K562 (cell line): ENCODE results near the gene ROPN1L. TPM values are rescaled to one million over a fixed set of nuclear protein-coding genes. Genes with fewer than 3 reads are reported as not detected.

Experiments used
- AFF1 ChIP-seq, 2 experiments: fragments of 450-650 bp; IDR thresholded peaks; 2 replicates each; pipeline ENCODE4 v1.6.1; 2018; ENCODE audit warnings: mild to moderate bottlenecking in 2 of 2, low read depth in 1 of 2; ENCODE audit not compliant: partially characterized antibody in 2 of 2
- CTBP1 ChIP-seq: fragments of 450-650 bp; IDR thresholded peaks from 2 replicates; pipeline ENCODE4 v1.6.1; 2016; ENCODE audit warnings: borderline replicate concordance
- RFX1 ChIP-seq: fragments of 450-650 bp; IDR thresholded peaks from 2 replicates; pipeline ENCODE4 v1.6.1; 2016; ENCODE audit warnings: mild to moderate bottlenecking, moderate library complexity
- TRIM28 ChIP-seq: fragments of 450-650 bp; IDR thresholded peaks from 2 replicates; pipeline ENCODE4 v1.6.1; 2017
- ZC3H8 ChIP-seq: fragments of 450-650 bp; IDR thresholded peaks from 2 replicates; pipeline ENCODE4 v1.6.1; 2017
- ZNF431 ChIP-seq: sonication (generic); formaldehyde crosslinking; IDR thresholded peaks from 2 replicates; pipeline ENCODE4 v1.8.0; 2022; ENCODE audit warnings: mild to moderate bottlenecking, missing genetic modification reagents
- ZNF518B ChIP-seq: fragments of 250-450 bp; sonication (Bioruptor Pico); IDR thresholded peaks from 2 replicates; pipeline ENCODE4 v1.5.0; 2021; ENCODE audit warnings: mild to moderate bottlenecking, moderate library complexity
- polyA plus RNA-seq, 8 experiments: library from polyadenylated mRNA; depleted of rRNA in 4 of 8; stranded (reverse) in 5 of 8; unstranded in 3 of 8; fragments of >200 nt; fragmentation: Nextera tagmentation in 2 of 8; fragmentation: Illumina TruSeq in 1 of 8; extraction: Ambion mirVana in 2 of 8; extraction: Trizol in 1 of 8; gene quantifications; 2 replicates each; pipeline versions ENCODE4 v1.2.1 to v1.2.3, GENCODE V29; 2011 to 2014; ENCODE audit warnings: inconsistent platforms in 1 of 8, missing spikeins in 1 of 8
- total RNA-seq, 7 experiments: library from RNA; depleted of rRNA in 6 of 7; stranded (reverse); fragments of >200 nt in 6 of 7; fragmentation: Illumina TruSeq in 2 of 7; extraction: Trizol in 2 of 7; gene quantifications; 2 replicates each; pipeline versions ENCODE4 v1.2.1 to v1.2.3, GENCODE V29; 2011 to 2021; ENCODE audit warnings: low replicate concordance in 1 of 7
- TF ChIP-seq, protein P1 (sequence below), 2 experiments: fragments of 450-650 bp; formaldehyde crosslinking in 1 of 2; IDR thresholded peaks; 2 replicates each; pipeline versions ENCODE4 v1.4.0 to v1.6.1; 2014 to 2020; ENCODE audit warnings: mild to moderate bottlenecking in 2 of 2, borderline replicate concordance in 1 of 2, low read depth in 1 of 2
- TF ChIP-seq, protein P2 (sequence below), 2 experiments: IDR thresholded peaks; 2 replicates each; pipeline ENCODE4 v1.6.1; 2012; ENCODE audit warnings: improper control_type of control experiment in 2 of 2, low read depth in 2 of 2, low read length in 2 of 2, borderline replicate concordance in 1 of 2

Gene ROPN1L
- total and polyA plus RNA-seq, 9 of the 15 experiments (the other 6 are each of a cell fraction or from before 2014, with no cell fraction given), result 0.04 to 0.85 (median 0.24) TPM; not detected in 3

- peak in 1 of 2 experiments; percentile 52 for TF ChIP-seq AFF1 (IDR thresholded peaks at IDR 0.05; ENCODE audit: low read depth in 1 of 2, partially characterized antibody in 2 of 2)
- TF ChIP-seq, protein P1, sequence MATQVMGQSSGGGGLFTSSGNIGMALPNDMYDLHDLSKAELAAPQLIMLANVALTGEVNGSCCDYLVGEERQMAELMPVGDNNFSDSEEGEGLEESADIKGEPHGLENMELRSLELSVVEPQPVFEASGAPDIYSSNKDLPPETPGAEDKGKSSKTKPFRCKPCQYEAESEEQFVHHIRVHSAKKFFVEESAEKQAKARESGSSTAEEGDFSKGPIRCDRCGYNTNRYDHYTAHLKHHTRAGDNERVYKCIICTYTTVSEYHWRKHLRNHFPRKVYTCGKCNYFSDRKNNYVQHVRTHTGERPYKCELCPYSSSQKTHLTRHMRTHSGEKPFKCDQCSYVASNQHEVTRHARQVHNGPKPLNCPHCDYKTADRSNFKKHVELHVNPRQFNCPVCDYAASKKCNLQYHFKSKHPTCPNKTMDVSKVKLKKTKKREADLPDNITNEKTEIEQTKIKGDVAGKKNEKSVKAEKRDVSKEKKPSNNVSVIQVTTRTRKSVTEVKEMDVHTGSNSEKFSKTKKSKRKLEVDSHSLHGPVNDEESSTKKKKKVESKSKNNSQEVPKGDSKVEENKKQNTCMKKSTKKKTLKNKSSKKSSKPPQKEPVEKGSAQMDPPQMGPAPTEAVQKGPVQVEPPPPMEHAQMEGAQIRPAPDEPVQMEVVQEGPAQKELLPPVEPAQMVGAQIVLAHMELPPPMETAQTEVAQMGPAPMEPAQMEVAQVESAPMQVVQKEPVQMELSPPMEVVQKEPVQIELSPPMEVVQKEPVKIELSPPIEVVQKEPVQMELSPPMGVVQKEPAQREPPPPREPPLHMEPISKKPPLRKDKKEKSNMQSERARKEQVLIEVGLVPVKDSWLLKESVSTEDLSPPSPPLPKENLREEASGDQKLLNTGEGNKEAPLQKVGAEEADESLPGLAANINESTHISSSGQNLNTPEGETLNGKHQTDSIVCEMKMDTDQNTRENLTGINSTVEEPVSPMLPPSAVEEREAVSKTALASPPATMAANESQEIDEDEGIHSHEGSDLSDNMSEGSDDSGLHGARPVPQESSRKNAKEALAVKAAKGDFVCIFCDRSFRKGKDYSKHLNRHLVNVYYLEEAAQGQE (IDR thresholded peaks at IDR 0.05; ENCODE audit: borderline replicate concordance), result peak; percentile 29; the same call in 1 of the 2 replicates
- TF ChIP-seq, protein P1 (CRISPR knock-in tag; IDR thresholded peaks at IDR 0.05; ENCODE audit: low read depth), result no peak
- TF ChIP-seq, protein P2, sequence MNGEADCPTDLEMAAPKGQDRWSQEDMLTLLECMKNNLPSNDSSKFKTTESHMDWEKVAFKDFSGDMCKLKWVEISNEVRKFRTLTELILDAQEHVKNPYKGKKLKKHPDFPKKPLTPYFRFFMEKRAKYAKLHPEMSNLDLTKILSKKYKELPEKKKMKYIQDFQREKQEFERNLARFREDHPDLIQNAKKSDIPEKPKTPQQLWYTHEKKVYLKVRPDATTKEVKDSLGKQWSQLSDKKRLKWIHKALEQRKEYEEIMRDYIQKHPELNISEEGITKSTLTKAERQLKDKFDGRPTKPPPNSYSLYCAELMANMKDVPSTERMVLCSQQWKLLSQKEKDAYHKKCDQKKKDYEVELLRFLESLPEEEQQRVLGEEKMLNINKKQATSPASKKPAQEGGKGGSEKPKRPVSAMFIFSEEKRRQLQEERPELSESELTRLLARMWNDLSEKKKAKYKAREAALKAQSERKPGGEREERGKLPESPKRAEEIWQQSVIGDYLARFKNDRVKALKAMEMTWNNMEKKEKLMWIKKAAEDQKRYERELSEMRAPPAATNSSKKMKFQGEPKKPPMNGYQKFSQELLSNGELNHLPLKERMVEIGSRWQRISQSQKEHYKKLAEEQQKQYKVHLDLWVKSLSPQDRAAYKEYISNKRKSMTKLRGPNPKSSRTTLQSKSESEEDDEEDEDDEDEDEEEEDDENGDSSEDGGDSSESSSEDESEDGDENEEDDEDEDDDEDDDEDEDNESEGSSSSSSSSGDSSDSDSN (IDR thresholded peaks at IDR 0.05; ENCODE audit: borderline replicate concordance in 1 of 2, low read depth in 2 of 2, low read length in 2 of 2), result 0 out of 4 replicates have a peak, but pooled peaks of 1 of the 2 experiments have one; percentile 40
- no peak for TF ChIP-seq ZNF518B (CRISPR knock-in tag)
- TF ChIP-seq RFX1, result no peak
- TF ChIP-seq ZNF431 (CRISPR knock-in tag), result no peak
- TF ChIP-seq CTBP1, result peak; percentile 35; the same call in 1 of the 2 replicates
- peak; percentile 57 for TF ChIP-seq TRIM28
- 0 out of 2 replicates have a peak, but pooled peaks have one; percentile 68 for TF ChIP-seq ZC3H8
Observed at GRCh38 chr5:10439692-10440091, 2.0 kb upstream of the ROPN1L start (continued).
